Stimulated activated CD4-positive, alpha-beta T cell treated with anti-CD3 and anti-CD28 coated beads, Interleukin-4, amount 100 ng/mL, for 48 hours (primary cell): ENCODE data around the gene CCER1.

ENCODE experiments used
- DNase-seq, 2 donors: peaks; one replicate each; pipeline ENCODE4 v3.0.0-alpha.2; 2020; ENCODE audit warnings: low read depth in 2 of 2

Gene CCER1

DNA sequence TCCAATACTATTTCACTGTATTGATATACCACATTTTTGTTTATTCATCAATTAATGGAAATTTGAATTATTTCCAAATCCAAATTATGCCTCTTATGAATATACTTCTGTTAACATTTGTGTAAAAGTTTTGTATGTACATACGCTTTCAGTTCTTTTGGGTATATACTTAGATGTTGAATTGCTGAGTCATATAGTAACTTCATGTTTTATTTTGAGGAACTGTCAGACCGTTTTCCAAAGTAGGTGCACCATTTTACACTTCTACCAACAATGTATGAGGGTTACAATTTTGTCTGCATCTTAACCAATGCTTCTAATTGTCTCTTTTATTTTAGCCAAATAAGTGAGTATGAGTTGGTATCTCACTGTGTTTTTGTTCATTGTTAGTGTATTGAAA lies 10.2 kb upstream of the CCER1 start:
- no peak for DNase-seq

DNA sequence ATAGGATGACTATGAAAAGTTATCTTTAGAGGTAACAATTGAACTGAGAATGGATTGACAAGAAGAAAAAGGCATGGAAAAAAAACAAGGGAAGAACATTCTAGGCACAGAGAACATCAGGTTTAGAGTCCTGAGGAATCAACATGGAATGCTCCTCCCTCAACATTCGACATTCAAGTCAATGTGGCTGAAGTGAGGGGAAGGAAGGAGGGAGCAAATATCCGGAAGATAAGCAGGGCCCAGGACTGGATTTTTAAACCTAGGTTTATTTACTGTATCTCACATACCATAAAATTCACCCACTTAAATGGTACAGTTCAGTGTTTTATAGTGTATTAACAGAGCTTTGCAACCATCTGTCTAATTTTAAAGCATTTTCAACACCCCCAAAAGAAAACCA lies 9.6 kb upstream of the CCER1 start:
- no peak for DNase-seq

DNA sequence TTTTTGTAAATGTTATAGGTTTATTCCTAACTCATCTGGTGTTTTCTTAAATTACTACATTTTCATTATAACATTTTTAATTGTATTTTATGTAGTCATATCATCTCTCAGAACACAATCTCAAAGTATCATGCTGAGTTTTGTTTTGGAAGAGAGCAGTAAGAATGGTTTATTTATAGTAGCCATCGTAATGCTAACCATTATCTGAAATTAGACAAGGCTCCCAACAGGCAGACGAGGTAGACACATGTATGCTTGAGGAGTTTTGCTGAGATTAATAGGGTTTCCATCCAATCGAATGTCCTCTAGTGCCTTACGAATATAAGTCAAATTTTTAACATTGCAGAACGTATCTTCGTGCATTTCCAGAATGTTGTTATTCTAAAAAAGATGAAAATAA lies 9.0 kb upstream of the CCER1 start:
- DNase-seq: no peak

DNA sequence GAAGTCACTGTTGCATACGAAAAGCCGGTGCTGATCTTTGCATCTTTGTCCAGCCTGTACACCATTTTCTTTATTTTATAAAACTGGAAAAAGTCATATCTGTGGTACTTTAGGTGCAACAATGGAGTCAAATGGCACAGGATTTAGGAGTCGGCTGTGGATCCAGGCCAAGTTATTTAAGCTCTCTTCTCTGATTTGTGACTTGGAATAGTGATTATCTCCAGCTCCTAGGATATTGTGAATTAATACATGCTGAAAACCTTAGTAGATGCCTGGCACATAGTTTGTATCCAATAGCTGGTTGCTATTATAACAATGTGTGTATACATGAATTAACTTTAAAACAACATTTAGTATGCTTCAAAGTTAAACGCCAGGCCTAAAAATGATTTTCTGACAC lies 6.2 kb upstream of the CCER1 start:
- no peak for DNase-seq

DNA sequence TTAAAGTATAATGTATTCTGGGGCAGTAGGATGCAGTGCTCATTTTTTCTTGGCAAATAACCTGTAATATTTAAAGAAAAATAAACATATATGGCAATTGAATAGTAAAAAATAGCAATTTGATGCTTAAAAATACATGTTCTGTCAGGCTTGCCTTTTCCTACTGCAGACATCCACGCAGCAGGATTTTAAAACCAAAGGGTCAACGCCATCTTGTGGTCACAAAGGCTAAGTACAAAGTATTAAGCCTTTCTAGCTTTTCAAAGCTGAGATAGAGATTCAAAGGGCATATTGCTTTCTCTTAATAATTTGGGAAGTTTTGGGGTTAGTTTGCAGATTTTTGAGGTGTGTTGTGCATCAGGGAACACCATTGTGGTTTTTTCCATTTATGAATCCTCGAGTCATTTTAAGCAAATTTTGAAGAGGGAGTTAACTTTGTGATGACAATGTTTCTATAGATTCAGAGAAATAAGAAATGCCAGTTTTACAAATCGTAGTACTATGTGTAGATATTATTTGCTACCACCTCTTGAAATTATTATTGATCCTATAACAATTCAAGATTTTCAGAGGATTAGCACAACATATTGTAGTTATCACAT lies 4.7 kb upstream of the CCER1 start:
- DNase-seq: no peak

DNA sequence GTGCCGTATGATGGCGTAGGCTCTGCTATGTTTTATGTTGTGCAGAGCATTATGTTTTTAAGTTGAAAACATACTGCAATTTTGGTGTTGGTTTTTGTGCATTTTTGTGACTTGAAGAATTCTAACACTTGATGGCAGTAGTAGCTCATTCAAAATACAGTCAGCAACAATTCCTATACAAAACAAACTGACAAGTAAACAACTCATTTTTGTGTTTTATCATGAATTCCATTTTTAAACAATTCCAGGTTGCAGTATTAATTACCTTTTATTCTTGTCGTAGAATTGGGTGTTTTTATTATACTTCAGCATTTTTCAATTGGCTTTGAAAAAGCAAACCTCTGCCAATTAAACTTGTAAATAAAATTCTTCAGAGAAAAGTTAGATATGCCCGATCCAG lies 4.1 kb upstream of the CCER1 start:
- no peak for DNase-seq

DNA sequence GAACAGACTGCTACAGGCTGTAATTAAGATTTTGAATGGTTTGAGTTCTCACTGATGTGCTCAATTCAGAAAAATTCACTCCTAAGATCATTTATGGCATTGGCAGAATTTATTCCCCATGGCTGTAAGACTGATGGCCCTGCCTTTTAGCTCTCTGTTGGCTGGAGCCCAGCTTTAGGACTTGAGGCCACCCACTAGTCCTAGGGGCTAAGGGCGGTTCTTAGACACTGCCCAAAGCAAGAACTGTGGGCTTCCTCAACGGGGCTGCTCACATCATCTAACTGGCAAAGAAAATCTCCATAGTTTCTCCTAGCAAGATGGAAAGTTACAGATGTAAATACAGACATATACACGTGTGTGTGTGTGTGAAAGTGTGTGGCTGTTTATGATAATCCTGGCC lies 3.4 kb upstream of the CCER1 start:
- DNase-seq: no peak

DNA sequence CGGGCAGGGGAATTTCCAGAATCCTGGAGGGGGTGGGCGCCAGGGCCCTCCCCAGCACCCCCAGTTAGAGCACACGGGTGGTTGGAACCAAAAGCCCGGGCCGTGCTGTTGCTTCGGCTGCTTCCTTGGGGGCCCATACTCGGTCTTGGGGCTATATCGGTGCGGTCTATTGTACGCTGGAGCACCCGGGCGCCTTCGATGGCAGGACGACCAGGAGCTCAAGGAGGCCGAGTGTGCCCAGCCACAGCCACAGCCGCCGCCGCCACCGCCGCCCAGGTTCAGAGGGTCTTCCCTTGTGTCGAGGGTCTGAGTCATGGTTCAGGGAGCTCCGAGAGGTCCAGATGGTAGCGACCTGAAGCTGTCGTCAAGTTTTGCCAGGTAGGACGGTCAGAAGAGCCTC lies 548 bp downstream of the CCER1 start:
- no peak for DNase-seq

DNA sequence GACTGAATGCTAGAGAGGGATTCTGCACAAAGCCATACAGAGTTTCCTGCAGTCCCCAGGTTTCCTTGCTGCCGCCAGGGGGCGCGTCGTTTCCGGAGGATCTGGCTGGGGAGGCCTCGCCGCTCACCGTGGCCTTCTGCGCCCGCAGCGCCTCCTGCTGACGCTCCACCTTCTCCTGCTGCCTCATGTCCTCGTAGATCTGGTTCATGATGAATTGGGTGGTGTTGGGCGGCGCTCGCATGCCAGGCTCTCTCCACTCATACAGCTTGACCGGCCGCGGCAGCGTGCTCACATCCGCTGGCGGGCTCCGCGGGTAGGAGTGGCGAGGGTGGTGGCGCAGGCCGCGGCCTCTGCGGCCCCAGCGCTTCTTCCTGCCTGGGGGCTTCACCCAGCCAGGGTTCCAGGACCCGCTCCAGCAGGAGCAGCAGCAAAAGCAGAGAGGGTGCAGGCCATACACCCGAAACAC lies 987 bp downstream of the CCER1 start:
- DNase-seq: peak; percentile 3 to 14

DNA sequence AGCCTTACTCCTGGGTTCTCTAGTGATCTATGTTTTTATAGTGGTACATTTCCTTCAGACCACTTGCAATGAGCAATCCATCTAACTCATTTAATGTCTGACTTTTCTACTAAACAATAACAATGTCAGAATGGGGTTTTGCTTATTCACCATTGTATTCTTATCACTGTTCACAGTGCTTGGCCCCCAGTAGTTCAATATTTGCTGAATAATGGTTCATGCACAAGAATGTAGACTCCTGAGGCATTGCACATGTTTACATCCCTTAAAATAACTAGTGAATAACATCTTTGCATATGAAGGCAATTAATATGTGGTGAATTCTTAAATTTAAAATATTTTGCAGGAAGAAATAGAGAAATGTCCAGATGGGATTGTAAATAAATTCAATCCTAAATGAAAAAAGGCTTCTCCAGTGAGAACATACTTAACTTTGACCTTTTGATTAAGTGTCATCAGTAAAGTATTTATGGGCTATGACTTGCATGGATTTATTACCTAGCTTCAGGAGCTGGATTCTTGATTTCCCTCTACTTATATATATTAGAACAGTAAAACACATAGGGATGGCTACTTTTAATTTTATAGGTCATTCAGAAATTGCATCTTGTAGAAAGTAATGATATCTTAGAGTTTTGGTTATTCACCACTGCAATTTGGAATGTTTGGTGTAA lies 3.4 kb downstream of the CCER1 start:
- DNase-seq: no peak

DNA sequence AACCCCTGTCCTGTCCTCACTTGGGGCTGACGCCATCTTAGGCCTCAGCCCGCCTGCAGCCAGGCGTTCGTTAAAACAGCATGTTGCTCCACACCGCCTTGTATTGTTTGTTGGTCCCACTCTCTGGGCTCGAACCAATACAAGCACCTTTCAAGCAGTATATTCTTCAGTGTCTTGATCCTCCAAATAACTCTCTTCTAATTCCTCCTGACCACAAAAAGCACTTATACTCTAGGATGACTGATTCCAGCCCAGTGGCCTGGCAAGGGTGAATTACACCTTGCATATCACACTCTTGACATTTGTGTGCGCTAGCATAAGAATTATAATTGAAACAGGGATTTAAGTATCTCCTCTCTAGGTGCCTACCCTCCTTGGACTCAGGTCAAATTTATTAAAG lies 7.1 kb downstream of the CCER1 start:
- no peak for DNase-seq

DNA sequence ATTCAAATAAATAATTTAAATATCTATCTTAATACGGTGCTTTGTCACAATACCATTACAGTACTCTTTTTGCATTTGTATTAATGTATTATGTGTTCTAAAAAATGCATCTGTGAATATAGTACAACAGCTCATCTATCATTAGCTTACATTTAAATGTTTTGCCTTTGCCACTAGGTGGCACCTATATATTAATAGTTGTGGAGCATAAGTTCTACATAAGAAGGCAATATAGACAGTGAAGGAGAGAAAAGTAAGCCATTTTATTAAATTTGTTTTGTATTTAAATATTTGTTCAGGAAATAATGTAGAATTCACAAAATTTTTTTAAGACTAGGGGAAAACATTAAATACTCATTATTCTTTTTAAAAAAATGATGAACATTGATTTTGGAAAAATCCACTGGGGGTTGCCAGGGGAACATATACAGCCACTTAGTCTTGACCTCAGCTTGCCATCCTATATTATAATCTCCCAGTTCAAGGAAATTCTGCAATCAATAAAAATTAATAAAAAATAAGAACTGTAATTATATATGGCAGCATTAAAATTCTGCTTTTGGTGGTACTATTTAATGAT lies 9.8 kb downstream of the CCER1 start:
- DNase-seq: no peak

DNA sequence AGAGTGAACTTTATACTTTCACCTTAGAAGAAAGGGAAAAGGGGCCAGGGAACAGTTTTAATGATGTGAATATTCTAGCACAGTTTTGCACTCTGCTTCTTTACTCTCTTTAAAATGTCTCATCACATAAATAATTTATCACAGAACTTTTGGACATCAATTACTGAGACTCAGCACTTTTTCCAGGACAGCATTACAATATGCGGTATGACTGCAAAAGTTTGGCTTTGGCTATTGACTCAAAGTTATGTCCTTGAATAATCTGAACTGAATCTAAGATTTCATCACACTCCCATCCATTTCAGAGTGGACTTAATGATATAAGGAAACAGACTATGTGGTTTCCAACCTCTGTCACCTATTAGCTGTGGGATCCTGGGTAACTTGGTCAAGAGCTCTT lies 11.7 kb downstream of the CCER1 start:
- DNase-seq: no peak

DNA sequence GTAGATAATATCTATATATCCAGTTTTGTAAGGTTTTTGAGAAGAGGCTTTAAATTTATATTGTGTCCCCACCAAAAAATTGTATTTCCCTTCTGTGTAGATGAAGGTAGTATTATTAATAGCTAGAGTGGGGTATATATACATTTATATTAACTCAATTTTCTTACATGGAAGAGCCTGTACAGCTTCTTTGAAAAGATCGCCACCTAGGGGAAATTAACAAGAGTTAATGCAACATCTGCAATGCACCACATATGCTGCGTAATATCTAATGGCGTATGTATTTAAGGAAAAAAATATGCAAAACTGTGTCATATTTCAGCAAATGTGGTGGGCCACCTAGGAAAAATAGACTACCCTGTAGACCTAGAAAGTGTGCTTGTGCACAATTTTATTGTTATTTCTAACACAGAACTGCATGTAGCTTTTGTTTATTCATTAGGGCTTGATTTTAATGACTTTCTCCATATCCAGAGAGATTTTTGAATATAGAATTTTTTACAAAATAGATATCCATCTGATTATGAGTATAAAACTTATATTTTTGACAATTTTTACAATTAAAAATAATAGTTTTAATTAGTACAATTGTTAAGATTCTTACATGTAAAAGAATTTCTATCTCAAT lies 14.0 kb downstream of the CCER1 start:
- no peak for DNase-seq

DNA sequence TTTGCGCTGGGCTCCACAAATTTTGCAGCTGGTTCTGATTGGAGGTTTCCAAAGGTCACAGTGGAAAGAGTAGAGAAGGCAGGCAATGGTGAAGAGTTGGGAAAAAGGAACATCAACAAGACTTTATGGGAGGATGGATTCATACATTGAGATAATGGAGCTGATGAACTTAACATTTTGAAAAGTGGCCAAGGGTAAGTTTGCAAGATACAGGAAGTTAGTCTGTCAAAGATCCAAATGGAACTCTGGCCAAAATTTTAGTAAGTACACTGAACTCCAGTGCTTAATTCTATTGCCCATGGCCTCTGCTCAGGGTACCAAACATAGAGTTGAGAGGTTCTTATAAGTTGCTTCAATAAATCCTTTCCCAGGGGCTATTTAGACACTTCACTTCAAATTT lies 15.6 kb downstream of the CCER1 start:
- DNase-seq: no peak

DNA sequence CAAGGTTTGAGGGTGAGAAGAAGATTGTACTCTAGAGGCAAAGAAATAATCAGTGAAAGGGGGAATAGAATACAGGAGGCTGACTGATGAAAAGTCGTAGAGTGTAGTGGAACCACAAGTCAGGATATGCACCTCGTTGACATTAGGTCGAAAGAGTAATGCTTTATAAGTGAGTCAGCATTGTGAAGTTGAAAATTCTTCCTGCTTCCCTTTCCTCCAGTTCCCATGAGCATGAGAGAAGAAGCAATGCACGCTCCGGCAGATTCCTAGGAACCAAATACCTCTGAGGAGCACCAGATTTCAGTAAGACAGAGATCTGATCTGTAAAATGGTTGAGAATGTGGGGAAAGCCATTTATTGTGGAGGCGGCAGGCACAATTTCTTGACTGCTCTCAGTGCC lies 16.5 kb downstream of the CCER1 start:
- no peak for DNase-seq

DNA sequence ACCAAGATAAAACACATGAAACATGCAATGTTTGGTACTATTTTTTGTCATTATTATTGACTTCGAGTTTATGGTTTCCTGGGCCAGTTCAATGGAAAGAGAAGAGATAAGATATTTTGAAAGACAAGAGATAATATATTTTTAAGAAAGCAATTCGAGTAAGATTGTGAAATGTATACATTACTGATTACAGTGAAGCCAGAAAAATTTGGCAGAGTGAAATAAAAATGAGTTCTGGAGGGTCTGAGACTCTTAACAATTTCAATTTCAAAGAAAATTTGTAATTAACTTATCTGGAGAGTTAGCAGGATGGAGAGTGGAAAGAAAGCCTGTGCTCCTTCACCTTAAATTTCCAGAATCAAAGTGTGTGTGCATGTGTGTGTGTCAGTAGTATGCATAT lies 17.3 kb downstream of the CCER1 start:
- DNase-seq: no peak

DNA sequence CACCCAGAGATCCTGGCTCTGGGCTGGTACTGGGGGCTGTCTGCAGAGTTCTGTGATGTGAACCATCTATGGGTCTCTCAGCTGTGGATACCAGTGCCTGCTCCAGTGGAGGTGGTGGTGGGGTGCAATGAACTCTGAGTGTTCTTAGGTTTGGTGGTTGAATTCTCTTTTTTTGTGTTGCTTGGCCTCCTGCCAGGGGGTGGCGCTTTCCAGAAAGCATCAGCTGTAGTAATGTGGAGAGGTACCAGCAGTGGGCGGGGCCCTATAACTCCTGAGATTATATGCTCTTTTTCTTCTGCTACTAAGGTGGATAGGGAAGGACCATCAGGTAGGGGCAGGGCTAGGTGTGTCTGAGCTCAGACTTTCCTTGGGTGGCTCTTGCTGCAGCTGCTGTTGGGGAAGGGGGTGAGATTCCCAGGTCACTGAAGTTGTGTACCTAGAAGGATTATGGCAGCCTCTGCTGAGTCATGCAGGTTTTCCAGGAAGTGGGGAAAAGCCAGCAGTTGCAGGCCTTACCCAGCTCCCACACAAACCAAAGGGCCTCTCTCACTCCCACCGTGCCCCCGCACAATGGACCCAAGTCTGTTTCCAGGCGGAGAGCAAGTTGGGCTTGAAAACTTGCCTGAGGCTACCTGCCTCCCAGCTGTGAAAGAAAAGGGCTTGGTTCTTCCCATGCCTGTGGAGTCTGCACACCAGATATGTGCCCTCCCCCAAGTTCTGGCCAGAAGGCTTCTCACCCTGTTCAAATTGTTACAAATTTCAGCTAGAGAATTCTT lies 18.6 kb downstream of the CCER1 start:
- DNase-seq: peak in 1 of 2 donors; percentile 0

DNA sequence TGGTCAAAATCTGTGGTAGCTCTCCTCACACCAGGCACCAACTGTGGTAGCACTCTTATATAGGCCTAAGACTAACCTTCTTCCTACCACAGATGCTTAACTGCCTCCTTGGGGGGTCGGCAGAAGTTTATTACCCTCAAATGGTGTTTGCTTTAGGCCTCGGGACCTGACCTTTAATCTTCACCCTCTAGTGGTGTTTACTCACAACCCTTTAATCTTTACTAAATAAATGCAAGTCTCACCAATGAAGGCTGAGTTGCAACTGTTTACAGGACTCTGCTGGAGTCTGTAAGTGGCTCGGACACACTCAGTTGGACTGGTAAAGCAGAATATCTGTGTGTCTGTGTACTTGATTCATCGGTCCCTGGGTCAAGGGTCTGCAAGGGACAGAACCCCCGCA lies 29.4 kb downstream of the CCER1 start:
- no peak for DNase-seq

DNA sequence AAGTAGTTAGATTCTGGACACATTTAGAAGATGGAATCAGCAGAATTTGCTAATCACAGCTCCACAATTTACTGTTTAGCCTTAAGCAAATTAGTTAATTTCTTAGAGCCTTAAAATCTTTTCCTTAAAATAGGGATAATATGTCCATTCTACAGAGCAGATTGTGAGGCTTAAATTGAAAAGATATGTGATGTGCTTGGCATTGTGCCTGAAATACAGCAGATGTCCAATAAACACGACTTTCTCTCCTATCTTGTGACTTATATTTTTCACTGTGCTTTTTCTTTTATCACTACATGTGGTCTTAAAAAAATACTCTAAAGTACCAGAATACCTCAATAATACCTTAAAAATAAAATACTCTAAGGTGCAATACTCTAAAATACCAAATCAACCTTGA lies 30.6 kb downstream of the CCER1 start:
- no peak for DNase-seq

DNA sequence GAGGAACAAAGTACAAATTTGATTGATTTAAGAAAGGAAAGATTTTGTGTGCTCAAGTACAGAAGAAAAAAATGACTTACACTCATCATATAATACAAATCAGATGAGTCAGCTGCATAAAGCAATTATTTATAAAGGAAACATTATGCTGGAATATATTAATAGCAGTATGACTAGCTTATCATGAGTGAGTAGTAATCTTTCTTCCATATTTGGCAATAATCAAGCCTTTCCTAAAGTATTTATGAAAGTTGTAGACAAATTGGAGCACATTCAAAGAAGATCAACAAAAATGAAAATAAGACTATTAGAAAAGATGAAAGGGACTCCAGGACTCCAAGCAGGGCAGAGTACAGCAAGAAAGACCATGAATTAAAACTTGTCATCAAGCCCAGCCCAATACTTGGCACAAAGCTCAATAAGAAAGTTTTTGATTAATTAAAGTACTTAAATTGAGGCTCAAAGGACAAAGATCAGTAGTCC lies 32.8 kb downstream of the CCER1 start:
- DNase-seq: no peak

DNA sequence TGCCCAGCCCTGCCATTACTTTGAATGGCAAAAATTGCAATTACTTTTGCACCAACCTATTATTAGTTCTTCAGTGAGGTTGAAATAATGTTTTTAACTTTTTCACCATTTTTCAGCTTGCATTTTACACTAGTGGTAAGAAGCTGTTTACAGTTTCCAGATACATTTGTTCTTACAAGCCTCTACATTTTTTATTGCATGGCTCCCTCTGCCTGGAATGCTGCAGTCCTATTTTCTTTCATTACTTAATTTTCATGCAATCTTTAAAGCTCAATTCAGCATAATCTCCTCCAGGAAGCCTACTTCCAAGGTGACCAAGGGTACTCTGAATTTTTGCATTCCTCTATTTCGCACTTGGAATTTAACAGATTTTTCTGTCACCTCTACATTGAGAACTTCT lies 33.4 kb downstream of the CCER1 start:
- no peak for DNase-seq
